Measurements from ENCODE around the gene SYP.
A peak's percentile ranks its signal among the peaks of the same experiment; 100 is the strongest.

SYP gene

GRCh38 chrX:49199906-49200771 lies at the start of gene SYP:
Gene SYP (minus strand): TSS chrX:49200193. CDS start chrX:49200186, 7 bp downstream.
- H3K27me3 Mint-ChIP-seq, result peaks cover 27% of the 10 kb centered on the region
- peak; percentile 89 for DNase-seq
- peak within 1 kb of the TSS; percentile 46 for H3K27ac Mint-ChIP-seq
- peaks cover 19% of the 10 kb centered on the region for H3K4me1 Mint-ChIP-seq
- no peaks in the 10 kb centered on the region for H3K36me3 Mint-ChIP-seq
- CTCF ChIA-PET, result no interaction called here
- H3K9me3 Mint-ChIP-seq, result no peaks in the 10 kb centered on the region
- H3K4me3 Mint-ChIP-seq, result peak within 1 kb of the TSS; percentile 27

- CTCF ChIA-PET, result no interaction called here
- Mint-ChIP-seq H3K36me3 (peaks cover 19% of the 10 kb centered on the region), H3K27me3 (no peaks in the 10 kb centered on the region), H3K4me1 (peaks cover 4% of the 10 kb centered on the region), H3K4me3 (no peak overlapping the region), H3K27ac (no peak overlapping the region), H3K9me3 (no peaks in the 10 kb centered on the region)
- DNase-seq, result no peak
Measured at GRCh38 chrX:49249616-49250015, 49.6 kb upstream of the SYP start.

GRCh38 chrX:49249071-49249470 lies 49.1 kb upstream of the SYP start:
- Mint-ChIP-seq H3K9me3 (no peaks in the 10 kb centered on the region), H3K36me3 (peaks cover 23% of the 10 kb centered on the region), H3K27ac (no peak overlapping the region), H3K4me1 (peaks cover 4% of the 10 kb centered on the region), H3K27me3 (no peaks in the 10 kb centered on the region), H3K4me3 (no peak overlapping the region)
- DNase-seq, result no peak
- CTCF ChIA-PET, result no interaction called here

DNA sequence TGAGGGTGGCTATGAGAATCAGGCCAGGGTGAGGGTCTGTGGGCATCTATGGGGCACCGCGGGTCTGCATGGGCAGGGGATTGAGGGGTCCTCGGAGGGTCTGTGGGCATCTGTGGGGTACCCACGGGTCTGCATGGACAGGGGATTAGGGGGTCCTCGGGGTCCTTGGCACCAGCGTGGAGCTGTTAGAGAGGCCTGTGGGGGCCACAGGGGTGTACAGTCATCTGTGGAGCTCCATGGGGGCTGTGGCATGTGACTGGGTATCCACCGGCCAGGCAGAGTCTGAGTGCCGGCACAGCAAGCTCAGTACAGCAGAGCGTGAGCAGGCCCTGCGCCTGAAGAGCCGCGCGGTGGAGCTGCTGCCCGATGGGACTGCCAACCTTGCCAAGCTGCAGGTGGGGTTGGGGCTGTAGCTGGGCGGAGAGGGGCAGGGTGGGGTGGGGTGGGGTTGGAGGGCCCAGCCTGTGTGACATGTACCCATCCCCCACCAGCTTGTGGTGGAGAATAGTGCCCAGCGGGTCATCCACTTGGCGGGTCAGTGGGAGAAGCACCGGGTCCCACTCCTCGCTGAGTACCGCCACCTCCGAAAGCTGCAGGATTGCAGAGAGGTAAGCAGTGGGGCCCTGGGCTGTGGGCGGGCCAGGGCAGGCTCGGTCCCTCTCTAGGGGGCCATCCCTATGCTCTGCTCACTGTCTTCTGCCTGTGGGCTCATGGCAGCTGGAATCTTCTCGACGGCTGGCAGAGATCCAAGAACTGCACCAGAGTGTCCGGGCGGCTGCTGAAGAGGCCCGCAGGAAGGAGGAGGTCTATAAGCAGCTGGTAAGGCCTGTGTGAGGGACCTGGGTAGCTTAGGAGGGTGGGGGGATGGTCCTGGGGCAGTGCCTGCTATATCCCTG lies 48.2 kb upstream of the SYP start:
- Mint-ChIP-seq H3K36me3 (peaks cover 29% of the 10 kb centered on the region), H3K27me3 (no peaks in the 10 kb centered on the region), H3K27ac (no peak overlapping the region), H3K9me3 (no peaks in the 10 kb centered on the region), H3K4me3 (no peak overlapping the region), H3K4me1 (peaks cover 4% of the 10 kb centered on the region)
- no peak for DNase-seq
- CTCF ChIA-PET, result no interaction called here

DNA sequence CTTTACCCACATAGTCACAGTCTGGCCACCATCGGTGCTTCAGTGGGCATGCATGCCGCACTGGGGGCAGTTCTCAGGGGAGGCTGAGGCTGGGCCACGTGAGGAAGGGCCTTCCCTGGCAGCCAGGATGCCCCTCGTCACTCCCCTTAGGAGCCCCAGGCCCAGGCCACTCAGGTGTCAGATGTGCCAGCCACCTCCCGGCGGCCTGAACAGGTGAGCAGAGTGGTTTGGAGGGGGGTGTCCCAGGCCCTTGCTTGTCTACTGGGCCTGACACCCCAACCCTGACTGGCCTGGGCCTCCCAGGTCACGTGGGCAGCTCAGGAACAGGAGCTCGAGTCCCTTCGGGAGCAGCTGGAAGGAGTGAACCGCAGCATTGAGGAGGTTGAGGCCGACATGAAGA lies 47.4 kb upstream of the SYP start:
- Mint-ChIP-seq H3K4me3 (no peak overlapping the region), H3K27me3 (no peaks in the 10 kb centered on the region), H3K36me3 (peaks cover 29% of the 10 kb centered on the region), H3K4me1 (peaks cover 4% of the 10 kb centered on the region), H3K27ac (no peak overlapping the region), H3K9me3 (no peaks in the 10 kb centered on the region)
- CTCF ChIA-PET, result no interaction called here
- DNase-seq, result no peak

- peaks cover 29% of the 10 kb centered on the region for H3K36me3 Mint-ChIP-seq
Measured at GRCh38 chrX:49246541-49246940, 46.5 kb upstream of the SYP start.

GRCh38 chrX:49244207-49244606 lies 44.2 kb upstream of the SYP start:
- Mint-ChIP-seq H3K9me3 (no peaks in the 10 kb centered on the region), H3K4me1 (peaks cover 6% of the 10 kb centered on the region), H3K27ac (peak overlapping the region; percentile 81), H3K4me3 (no peak overlapping the region), H3K27me3 (no peaks in the 10 kb centered on the region), H3K36me3 (peaks cover 30% of the 10 kb centered on the region)
- no peak for DNase-seq
- CTCF ChIA-PET, result no interaction called here

More at GRCh38 chrX:49246541-49246940, 46.5 kb upstream of the SYP start:
- Mint-ChIP-seq H3K27ac (no peak overlapping the region), H3K4me1 (peaks cover 4% of the 10 kb centered on the region), H3K27me3 (no peaks in the 10 kb centered on the region), H3K4me3 (no peak overlapping the region), H3K9me3 (no peaks in the 10 kb centered on the region)
- CTCF ChIA-PET, result no interaction called here
- DNase-seq, result no peak

- Mint-ChIP-seq H3K4me1 (peaks cover 8% of the 10 kb centered on the region), H3K4me3 (no peak overlapping the region)
Measured at GRCh38 chrX:49243166-49243565, 43.2 kb upstream of the SYP start.

DNA sequence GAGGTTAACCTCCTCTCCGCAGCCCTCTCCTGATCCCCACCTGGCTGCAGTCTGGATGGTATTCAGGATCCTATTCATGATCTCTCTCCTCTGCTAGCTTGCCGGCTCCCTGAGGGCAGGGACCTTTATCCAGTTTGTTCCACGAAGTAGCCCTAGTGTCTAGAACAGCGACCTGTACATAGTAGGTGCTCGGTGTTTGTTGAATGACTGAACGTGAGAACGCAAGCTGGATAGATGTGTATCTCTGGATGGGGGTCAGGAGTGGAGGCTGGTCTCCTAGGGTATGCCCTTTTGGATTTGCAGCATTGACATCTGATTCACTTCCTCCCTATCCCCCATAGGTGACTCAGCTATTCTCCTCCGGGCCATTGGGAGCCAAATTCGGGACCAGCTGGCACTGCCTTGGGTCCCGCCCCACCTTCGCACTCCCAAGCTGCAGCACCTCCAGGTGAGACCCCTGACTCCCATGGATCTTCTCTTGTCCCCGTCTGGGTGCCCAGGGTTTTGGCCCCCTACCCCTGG lies 42.6 kb upstream of the SYP start:
- Mint-ChIP-seq H3K4me3 (no peak overlapping the region), H3K9me3 (no peaks in the 10 kb centered on the region), H3K36me3 (peaks cover 28% of the 10 kb centered on the region), H3K4me1 (peaks cover 9% of the 10 kb centered on the region), H3K27ac (no peak overlapping the region), H3K27me3 (no peaks in the 10 kb centered on the region)
- no peak for DNase-seq
- CTCF ChIA-PET, result no interaction called here

More at GRCh38 chrX:49243166-49243565, 43.2 kb upstream of the SYP start:
- CTCF ChIA-PET, result no interaction called here
- Mint-ChIP-seq H3K9me3 (no peaks in the 10 kb centered on the region), H3K27me3 (no peaks in the 10 kb centered on the region), H3K36me3 (peaks cover 30% of the 10 kb centered on the region), H3K27ac (no peak overlapping the region)
- no peak for DNase-seq

- Mint-ChIP-seq H3K4me1 (peaks cover 27% of the 10 kb centered on the region), H3K4me3 (no peak overlapping the region), H3K9me3 (no peaks in the 10 kb centered on the region), H3K27me3 (no peaks in the 10 kb centered on the region), H3K27ac (no peak overlapping the region), H3K36me3 (peaks cover 24% of the 10 kb centered on the region)
- DNase-seq, result no peak
- CTCF ChIA-PET, result no interaction called here
Measured at GRCh38 chrX:49238735-49239134, 38.7 kb upstream of the SYP start.

- H3K27me3 Mint-ChIP-seq, result no peaks in the 10 kb centered on the region
- H3K4me1 Mint-ChIP-seq, result peaks cover 31% of the 10 kb centered on the region
- H3K4me3 Mint-ChIP-seq, result peak overlapping the region; percentile 87
- CTCF ChIA-PET, result no interaction called here
- peak overlapping the region; percentile 62 for H3K27ac Mint-ChIP-seq
- peaks cover 20% of the 10 kb centered on the region for H3K36me3 Mint-ChIP-seq
- DNase-seq, result no peak
- no peaks in the 10 kb centered on the region for H3K9me3 Mint-ChIP-seq
Measured at GRCh38 chrX:49237060-49237459, 37.1 kb upstream of the SYP start.

GRCh38 chrX:49233887-49234555 lies 34.0 kb upstream of the SYP start:
- no peaks in the 10 kb centered on the region for H3K27me3 Mint-ChIP-seq
- DNase-seq, result no peak
- H3K9me3 Mint-ChIP-seq, result no peaks in the 10 kb centered on the region
- H3K4me1 Mint-ChIP-seq, result peaks cover 48% of the 10 kb centered on the region
- no peak overlapping the region for H3K27ac Mint-ChIP-seq
- no peak overlapping the region for H3K4me3 Mint-ChIP-seq
- H3K36me3 Mint-ChIP-seq, result peaks cover 9% of the 10 kb centered on the region
- CTCF ChIA-PET, result interaction anchor here (0.6 kb wide), 1 partner anchor 9 kb away, joined by 3 read pairs; no protein-coding TSS in a partner anchor

DNA sequence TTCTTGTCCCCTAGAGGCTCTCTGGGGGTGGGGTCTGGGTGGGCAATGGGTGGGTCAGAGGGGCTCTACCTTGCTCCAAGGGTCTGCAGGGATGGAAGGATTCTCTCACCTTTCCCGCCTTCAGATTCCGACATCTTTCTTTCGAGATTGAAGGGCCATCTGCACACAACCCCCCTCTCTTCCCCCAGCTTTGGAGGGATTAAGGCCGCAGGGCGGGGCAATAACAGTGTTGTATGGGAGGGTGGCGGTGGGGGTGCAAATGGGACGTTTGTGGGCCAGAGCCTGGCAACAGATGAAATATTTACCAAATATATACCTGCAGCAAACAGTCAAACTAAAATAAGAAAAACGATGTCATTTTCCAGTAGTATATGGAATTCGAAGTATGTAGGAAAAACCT lies 33.2 kb upstream of the SYP start, which contains the start of gene CACNA1F:
TSS of gene CACNA1F (minus strand) at position 165 of the 400 bp plus-strand sequence. CDS start at position 134, 31 bp downstream.
- Mint-ChIP-seq H3K36me3 (peaks cover 7% of the 10 kb centered on the region), H3K4me1 (peaks cover 46% of the 10 kb centered on the region), H3K27me3 (peaks cover 6% of the 10 kb centered on the region), H3K4me3 (no peak within 1 kb of the TSS), H3K9me3 (no peaks in the 10 kb centered on the region), H3K27ac (peak within 1 kb of the TSS; percentile 70)
- CTCF ChIA-PET, result no interaction called here
- DNase-seq, result no peak

DNA sequence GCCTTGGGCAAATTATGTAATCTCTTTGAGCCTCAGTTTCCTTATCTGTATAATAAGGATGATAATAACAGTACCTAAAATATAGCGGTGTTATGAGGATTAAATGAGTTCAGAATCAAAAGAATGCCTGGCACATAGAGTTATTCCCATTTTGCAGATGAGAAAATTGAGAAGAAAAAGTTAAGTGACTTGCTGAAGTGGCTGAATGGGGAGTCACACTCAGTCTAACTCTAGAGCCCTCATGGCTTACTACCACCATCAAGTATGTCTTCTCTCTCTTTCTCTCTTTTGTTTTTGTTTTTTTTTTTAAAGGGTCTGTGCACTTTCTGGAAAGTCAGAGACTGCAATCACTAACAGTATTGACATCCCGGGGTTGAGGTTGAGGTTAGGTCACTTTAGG lies 32.5 kb upstream of the SYP start:
- CTCF ChIA-PET, result no interaction called here
- DNase-seq, result no peak
- Mint-ChIP-seq H3K36me3 (peaks cover 7% of the 10 kb centered on the region), H3K4me3 (no peak overlapping the region), H3K27ac (peak overlapping the region; percentile 70), H3K27me3 (peaks cover 10% of the 10 kb centered on the region), H3K4me1 (peaks cover 44% of the 10 kb centered on the region), H3K9me3 (no peaks in the 10 kb centered on the region)
